Inflammatory macrophage treated with lipopolysaccharide for 4 hours (primary cell): ENCODE measurements around the gene SNX14.
"Not testable (repeated sequence)": the region's sequence is repeated elsewhere in the genome, so short reads cannot be mapped to it uniquely, and the experiment has no call there.

Experiments used
- DNase-seq: peaks from one replicate; pipeline ENCODE4 v3.0.0-alpha.2; 2020

The SNX14 gene

DNA sequence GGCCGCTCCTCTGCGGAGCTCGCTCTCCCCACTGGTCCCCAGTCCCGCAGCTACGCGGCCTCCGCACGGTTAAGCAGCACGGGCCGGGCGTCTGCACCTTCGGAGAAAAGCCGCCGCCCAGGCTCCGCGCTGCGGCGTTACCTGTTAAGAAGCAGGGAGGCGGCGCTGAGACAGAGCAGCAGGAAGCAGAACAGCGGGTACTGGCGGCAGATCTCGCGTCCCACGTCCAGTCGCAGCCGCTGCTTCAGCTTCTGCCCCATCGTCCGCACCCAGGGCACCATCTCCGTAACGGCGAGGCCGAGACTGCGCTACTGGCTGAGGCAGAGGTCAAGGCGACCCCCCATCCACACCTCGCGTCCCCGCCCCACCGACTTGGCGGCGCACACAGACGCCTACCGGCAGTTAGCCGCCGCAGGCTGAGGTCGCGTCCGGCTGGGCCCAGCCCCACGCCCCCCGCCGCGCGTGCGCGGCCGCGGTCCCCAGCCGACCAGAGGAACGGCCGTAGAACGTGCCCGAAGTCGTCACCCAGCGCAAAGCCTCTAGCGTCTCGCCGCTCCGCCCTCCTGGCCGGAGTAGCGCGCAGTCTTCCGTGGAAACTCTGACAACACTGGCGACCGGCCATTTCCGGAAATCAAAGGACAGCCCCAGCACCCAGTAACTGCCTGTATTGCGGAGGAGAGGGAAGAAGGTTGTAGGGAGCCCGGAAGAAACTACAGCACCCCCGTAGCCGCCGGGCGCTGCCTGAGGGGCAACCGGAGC lies at the start of gene SNX14:
SNX14 (minus strand) TSS at position 421 of the 759 bp plus-strand sequence; CDS start at position 281, 140 bp downstream.
- peak; percentile 97 for DNase-seq

- DNase-seq = peak; percentile 99
Measured at GRCh38 chr6:85642774-85643536, 49.3 kb upstream of the SNX14 start, which contains the start of gene SYNCRIP. SYNCRIP (minus strand) TSS chr6:85642886; CDS start chr6:85641439, 1,447 bp downstream.

DNA sequence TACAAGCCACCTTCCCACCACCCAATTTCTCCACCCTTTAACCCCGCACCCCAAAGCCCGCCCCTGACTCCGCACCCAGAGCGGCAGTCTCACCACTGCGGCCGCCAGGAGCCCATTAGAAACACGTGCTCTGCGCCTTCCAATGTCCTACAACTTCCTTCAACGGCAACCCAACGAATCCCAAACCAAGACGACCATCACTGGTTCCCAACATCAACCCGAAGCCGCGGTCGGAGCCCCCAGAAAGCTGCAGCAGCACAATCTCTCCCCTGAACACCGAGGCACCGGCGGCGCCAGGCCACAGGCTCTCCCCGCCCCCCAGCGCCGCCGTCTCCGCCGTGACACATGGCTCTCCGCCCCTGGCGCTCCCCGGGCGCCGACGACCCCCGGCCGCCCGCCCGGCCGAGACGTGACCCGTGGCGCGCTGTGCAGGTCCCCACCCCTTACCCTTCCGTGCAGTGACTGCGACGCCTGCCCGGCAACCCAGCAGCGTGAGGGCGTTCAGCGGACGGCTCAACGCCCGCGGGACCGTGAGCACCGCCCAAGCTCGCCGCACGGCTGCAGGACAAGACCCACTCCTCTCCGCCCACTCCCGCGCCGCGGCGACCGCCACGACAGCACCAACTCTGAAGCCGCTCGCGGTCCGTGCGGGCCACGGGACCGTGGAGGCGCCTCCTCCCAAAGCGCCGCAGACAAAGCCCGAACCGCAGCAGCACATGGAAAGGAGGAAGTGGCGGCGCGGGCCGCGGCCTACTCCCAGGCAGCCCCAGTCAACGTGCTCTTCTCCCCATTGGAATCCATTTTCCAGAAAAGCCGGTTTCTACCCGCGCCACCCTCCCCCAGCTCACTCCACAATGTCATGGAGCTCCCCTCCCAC lies 48.5 kb upstream of the SNX14 start:
- DNase-seq = peak; percentile 71

- DNase-seq = no peak
Measured at GRCh38 chr6:85641522-85641896, 47.9 kb upstream of the SNX14 start.

- no peak for DNase-seq
Measured at GRCh38 chr6:85640821-85641220, 47.2 kb upstream of the SNX14 start.

DNA sequence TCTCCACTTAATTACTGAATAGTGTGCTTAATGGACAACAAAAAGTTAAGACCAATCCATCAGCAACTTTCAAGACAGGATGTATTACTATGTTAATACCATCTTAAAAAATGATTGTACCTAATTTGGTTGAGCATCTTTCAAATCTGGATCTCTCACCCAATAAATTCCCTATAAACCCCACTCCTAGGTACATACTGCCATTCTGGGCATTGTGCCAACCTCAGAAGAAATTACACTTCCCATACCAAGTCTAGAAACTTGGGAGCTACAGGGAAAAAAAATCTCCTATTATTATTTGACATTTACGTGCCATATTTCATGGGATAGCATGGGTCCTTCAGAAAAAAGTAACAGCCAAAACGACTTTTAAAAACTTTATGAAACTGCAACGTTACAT lies 43.9 kb upstream of the SNX14 start:
- no peak for DNase-seq

DNA sequence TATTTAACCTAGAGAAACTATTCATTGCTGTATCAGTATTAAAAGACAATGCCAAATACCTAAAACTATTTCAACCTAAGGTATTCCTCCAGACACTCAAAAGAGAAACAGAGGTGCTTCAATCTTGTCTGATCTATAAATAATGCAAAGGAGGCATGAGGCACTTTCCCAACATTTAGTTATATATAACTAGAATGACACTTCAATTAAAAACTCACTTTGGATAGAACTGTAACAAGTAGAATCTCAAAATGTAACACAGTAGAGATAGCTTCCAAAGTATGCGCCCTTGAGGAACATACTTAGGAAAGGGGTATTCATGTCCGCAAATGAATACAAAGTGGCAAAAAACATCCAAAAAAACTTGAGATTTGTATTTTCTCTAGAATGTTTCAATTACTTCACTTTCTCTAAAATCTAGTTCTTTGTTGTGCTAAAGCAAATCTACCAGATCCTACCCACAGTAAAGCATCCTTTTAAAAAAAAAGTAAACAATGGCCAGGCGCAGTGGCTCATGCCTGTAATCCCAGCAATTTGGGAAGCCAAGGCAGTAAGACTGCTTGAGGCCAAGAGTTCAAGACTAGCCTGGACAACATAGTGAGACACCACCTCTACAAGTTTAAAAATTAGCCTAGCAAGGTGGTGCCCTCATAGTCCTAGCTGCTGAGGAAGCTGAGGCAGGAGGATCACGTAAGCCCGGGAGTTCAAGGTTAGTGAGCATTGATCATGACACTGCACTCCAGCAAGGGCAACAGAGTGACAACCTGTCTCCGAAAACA lies 38.7 kb upstream of the SNX14 start:
- DNase-seq = no peak

GRCh38 chr6:85631117-85631516 lies 37.5 kb upstream of the SNX14 start:
- not testable (repeated sequence) for DNase-seq

DNA sequence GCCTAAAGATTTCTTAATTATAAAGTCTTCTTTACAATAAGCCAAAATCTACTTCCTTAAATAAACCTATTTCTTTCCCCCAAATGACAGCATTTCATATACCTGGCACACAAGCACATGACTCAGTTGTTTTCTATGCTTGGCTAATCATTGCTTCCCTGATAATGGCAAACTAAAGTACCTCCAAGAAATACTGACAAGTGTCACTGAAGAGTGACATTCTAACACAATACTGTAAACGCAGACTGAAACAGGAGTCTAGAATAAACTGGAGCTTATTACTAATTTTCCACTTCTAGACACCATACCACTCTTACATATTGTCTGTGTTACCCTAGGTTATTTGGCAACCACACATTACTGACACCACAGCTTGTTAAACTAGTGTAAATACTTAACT lies 34.7 kb upstream of the SNX14 start:
- DNase-seq = no peak

DNA sequence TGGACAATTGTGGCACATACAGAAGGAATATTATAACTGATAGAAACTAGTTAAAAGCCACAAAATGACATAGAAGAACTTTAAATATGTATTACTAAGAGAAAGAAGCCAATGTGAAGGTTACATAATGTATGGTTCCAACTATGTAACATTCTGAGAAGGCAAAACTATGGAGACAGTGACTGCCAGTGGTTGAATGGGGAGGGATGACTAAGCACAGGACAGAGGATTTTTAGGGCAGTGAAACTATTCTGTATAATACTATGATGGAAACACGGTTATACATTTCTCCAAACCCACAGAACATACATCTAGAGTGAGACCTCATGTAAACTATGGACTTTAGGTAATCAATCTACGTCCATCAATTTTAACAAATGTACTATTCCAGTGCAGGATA lies 26.6 kb upstream of the SNX14 start:
- DNase-seq = peak; percentile 71

GRCh38 chr6:85614780-85615179 lies 21.1 kb upstream of the SNX14 start:
- DNase-seq = no peak

- no peak for DNase-seq
Measured at GRCh38 chr6:85612690-85613474, 19.2 kb upstream of the SNX14 start.

- DNase-seq = no peak
Measured at GRCh38 chr6:85610182-85610895, 16.7 kb upstream of the SNX14 start.

- DNase-seq = no peak
Measured at GRCh38 chr6:85602100-85602499, 8.4 kb upstream of the SNX14 start.

- DNase-seq = no peak
Measured at GRCh38 chr6:85600713-85601313, 7.2 kb upstream of the SNX14 start.

- peak; percentile 51 for DNase-seq
Measured at GRCh38 chr6:85594197-85594930, 706 bp upstream of the SNX14 start.

GRCh38 chr6:85592033-85592432 lies 1.6 kb downstream of the SNX14 start:
- DNase-seq = no peak

- DNase-seq = no peak
Measured at GRCh38 chr6:85591207-85591606, 2.5 kb downstream of the SNX14 start.

DNA sequence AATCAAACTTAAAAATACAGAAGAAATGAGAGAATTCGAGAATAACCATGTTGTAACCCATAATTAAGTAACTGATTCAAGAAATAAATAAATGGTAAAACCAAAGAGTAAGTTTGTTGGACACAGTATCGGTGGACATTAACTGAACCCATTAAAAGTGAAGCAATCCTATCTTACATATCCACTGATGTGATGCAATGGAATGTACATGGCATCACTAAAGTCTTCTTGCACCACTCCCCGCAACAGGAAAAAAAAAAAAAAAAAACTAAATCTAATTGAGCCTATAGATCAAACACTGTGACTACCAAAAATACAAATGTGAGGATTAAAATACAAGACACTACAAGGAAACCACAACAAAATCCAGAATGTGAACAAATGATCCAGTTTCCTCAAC lies 7.9 kb downstream of the SNX14 start:
- DNase-seq = peak; percentile 65

DNA sequence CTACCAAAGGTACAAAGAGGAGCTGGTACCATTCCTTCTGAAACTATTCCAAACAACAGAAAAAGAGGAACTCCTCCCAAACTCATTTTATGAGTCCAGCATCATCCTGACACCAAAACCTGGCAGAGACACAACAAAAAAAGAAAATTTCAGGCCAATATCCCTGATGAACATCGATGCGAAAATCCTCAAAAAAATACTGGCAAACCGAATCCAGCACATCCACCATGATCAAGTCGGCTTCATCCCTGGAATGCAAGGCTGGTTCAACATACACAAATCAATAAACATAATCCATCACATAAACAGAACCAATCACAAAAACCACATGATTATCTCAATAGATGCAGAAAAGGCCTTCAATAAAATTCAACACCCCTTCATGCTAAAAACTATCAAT lies 10.8 kb downstream of the SNX14 start:
- DNase-seq = not testable (repeated sequence)
